Stimulated activated CD8-positive, alpha-beta memory T cell treated with anti-CD3 and anti-CD28 coated beads, Interleukin-15, amount 100 ng/mL, for 1 hour (primary cell): Measurements from ENCODE around the gene KRT81.
"Not testable (repeated sequence)": the region's sequence is repeated elsewhere in the genome, so short reads cannot be mapped to it uniquely, and the experiment has no call there.

ENCODE experiments used
- DNase-seq: peaks from one replicate; pipeline ENCODE4 v3.0.0-alpha.2; 2020; ENCODE audit warnings: low read depth

The KRT81 gene

GRCh38 chr12:52241205-52241842 lies 50.0 kb downstream of the KRT81 start:
- DNase-seq: no peak

DNA sequence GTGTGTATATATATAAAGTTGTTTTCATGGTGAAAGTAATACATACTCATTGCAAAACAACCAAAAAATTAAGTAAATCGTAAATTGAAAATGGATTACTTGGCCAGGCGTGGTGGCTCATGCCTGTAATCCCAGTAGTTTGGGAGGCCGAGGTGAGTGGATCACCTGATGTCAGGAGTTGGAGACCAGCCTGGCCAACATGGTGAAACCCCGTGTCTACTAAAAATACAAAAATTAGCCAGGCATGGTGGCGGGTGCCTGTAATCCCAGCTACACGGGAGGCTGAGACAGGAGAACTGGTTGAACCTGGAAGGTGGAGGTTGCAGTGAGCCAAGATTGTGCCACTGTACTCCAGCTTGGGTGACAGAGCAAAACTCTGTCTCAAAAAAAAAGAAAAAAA lies 51.1 kb downstream of the KRT81 start:
- DNase-seq: not testable (repeated sequence)

DNA sequence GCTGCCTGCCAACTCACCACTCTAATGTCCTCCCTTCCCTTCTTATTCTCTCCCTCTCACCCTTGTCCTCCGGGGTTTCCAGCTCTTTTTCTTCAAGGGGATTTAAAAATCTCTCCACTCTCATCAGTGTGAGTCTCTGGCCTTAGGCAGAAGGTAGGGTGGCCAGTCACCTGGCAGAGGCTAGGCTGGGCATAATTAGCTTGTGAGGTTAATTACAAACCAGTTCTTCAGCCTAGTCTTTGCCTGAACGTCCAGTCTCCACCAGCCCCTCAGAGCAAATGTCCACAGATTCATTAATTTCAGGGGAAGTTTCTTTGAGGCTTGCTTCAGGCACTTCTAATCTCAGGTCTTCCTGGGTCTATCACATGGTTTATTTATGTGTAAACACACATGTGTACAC lies 51.6 kb downstream of the KRT81 start:
- DNase-seq: no peak

DNA sequence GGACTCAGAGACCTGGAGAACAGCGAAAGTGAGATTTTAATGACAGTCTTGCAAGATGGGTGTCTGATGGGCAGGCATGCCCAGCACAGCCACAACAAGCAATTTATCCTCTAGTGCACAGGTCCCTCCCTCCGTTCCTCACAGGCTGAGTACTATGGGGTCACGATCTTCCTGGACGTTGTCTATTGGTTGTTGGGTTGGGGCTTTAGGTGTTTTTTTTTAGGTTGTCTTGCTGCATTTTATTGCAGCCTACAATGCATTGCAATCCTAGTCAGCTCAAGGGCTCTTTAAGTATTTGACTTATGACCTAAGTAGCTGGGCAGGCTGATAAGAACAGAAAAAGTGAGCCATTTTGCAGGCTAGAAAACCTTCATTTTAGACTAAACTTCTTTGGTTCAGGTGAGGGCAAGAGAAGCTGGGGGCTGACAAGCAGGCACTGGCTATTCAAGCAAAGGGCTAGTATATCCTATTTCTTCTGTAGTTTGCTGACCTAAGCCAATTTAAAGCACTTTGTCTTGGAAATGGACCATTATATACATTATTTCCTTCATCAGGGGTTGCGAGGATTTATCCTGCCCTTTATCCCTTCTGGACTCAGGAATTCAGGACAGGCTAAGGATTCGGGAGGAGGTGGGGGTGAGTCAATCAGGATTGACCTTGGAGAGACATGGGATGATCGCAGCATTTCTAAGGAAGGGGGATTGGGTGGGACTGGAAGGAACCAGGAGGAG lies 52.3 kb downstream of the KRT81 start:
- no peak for DNase-seq

DNA sequence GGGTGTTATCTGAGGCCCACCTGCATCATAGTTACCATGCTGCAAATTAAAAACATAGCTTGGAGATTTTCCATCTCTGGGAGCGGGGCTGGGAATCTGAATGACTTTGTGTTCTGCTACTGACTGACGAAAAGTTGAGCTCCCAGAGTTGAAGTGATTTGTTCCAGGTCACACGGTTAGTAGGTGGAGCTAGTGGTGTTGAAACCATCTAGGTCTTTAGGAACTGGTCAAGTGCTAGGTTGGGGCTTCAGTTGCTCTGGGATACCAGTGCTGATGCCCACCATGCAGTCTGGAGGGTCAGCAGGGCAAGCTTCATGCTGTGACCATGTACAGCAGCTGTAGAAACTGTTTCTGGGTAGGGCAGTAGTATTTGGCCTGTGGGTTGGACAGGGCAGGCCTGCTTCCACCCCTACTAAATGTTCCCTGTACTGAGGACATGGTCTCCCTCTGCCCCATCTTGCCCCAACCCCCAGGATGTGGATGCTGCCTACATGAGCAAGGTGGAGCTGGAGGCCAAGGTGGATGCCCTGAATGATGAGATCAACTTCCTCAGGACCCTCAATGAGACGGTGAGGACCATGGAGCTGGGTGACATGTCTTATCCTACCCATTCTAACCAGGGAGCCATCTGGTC lies 53.0 kb downstream of the KRT81 start:
- DNase-seq: no peak

DNA sequence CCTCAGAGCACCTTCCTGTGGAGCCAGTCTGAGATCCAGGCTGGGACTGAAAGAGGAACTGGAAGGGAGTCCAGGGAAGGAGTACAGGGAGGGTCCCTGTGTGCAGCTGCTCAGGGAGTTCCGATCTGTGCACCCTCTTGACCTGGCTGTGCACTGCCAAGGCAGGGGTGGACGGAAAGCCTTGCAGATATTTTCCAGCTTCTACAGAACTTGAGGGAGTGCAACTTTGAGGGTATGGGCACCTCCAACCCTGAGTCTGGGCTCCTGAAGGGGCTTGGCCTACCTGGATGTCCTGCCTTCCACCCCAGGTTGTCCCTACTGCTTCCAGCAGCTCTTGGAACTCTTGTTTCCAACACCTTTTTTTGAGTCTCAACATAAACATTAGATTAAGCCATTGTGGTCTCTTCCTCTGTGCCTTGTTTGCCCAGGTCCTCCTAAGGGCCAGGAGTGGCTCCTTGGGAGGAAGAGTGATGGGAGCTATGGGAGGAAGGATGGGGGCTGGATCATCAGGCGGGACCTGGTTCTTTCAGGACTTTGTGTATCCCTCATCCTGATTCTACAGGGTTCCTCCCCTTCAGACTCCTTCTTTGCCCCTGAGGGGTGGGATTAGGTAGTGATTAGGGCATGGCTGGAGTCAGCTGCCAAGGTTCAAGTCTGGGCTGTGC lies 54.8 kb downstream of the KRT81 start:
- DNase-seq: no peak
